ENCODE results near the gene C1R. TPM values are rescaled to one million over a fixed set of nuclear protein-coding genes. Genes with fewer than 3 reads are reported as not detected.
"Not testable (repeated sequence)": the region's sequence is repeated elsewhere in the genome, so short reads cannot be mapped to it uniquely, and the experiment has no call there.

The C1R gene
- total RNA-seq, 1 donor from 2014 or later, result 0.78 TPM

- Mint-ChIP-seq H3K4me3 (no peak overlapping the region), H3K27ac (no peak overlapping the region), H3K27me3 (peaks cover 39% of the 10 kb centered on the region), H3K9me3 (no peaks in the 10 kb centered on the region), H3K4me1 (no peaks in the 10 kb centered on the region), H3K36me3 (ENCODE audit: low read depth) (no peaks in the 10 kb centered on the region)
- POLR2A ChIA-PET, result no interaction called here
- DNase-seq (no peak), ATAC-seq (ENCODE audit: low read depth) (no peak)
- TF ChIP-seq CTCF (IDR thresholded peaks at IDR 0.05), result no peak
- CTCF ChIA-PET, result no interaction called here
- intact Hi-C loops (cut with micrococcal nuclease), result no loop called here
Observed at GRCh38 chr12:7061138-7061537, 31.1 kb downstream of the C1R start.

GRCh38 chr12:7060353-7060954 is 31.8 kb downstream of the C1R start, which contains the start of gene C1S:
C1S (plus strand) TSS chr12:7060718; CDS start chr12:7061913, 1,195 bp downstream.
- ChIA-PET POLR2A (no interaction called here), CTCF (no interaction called here)
- Mint-ChIP-seq H3K4me3 (no peak within 1 kb of the TSS), H3K9me3 (no peaks in the 10 kb centered on the region), H3K27ac (no peak within 1 kb of the TSS), H3K36me3 (ENCODE audit: low read depth) (no peaks in the 10 kb centered on the region), H3K27me3 (peaks cover 41% of the 10 kb centered on the region), H3K4me1 (no peaks in the 10 kb centered on the region)
- no peak for ATAC-seq (ENCODE audit: low read depth)
- DNase-seq, result no peak
- TF ChIP-seq CTCF (IDR thresholded peaks at IDR 0.05), result no peak
- intact Hi-C loops (cut with micrococcal nuclease), result no loop called here

- Mint-ChIP-seq H3K27me3 (peaks cover 47% of the 10 kb centered on the region), H3K36me3 (ENCODE audit: low read depth) (no peaks in the 10 kb centered on the region), H3K9me3 (no peaks in the 10 kb centered on the region), H3K4me1 (no peaks in the 10 kb centered on the region), H3K4me3 (no peak overlapping the region), H3K27ac (no peak overlapping the region)
- POLR2A ChIA-PET, result no interaction called here
- ATAC-seq (ENCODE audit: low read depth) (no peak), DNase-seq (no peak)
- TF ChIP-seq CTCF (IDR thresholded peaks at IDR 0.05), result no peak
- intact Hi-C loops (cut with micrococcal nuclease), result no loop called here
- CTCF ChIA-PET, result no interaction called here
Observed at GRCh38 chr12:7059780-7060179, 32.5 kb downstream of the C1R start.

- no peak for DNase-seq
- ChIA-PET CTCF (no interaction called here), POLR2A (no interaction called here)
- Mint-ChIP-seq H3K36me3 (ENCODE audit: low read depth) (no peaks in the 10 kb centered on the region), H3K27me3 (peaks cover 49% of the 10 kb centered on the region), H3K9me3 (no peaks in the 10 kb centered on the region), H3K27ac (no peak overlapping the region), H3K4me3 (no peak overlapping the region), H3K4me1 (no peaks in the 10 kb centered on the region)
- intact Hi-C loops (cut with micrococcal nuclease), result no loop called here
- no peak for ATAC-seq (ENCODE audit: low read depth)
- TF ChIP-seq CTCF (IDR thresholded peaks at IDR 0.05), result no peak
Observed at GRCh38 chr12:7058850-7059395, 33.3 kb downstream of the C1R start.

- CTCF ChIA-PET, result no interaction called here
Observed at GRCh38 chr12:7058163-7058845, 33.9 kb downstream of the C1R start.

GRCh38 chr12:7055736-7056135 is 36.5 kb downstream of the C1R start:
- CTCF ChIA-PET, result interaction anchor here (0.6 kb wide), 1 partner anchor 624 kb away, joined by 3 read pairs; no protein-coding TSS in a partner anchor
- H3K4me1 Mint-ChIP-seq; intact Hi-C loops (cut with micrococcal nuclease); DNase-seq; H3K4me3 Mint-ChIP-seq; H3K27ac Mint-ChIP-seq; H3K36me3 Mint-ChIP-seq (ENCODE audit: low read depth); POLR2A ChIA-PET; ATAC-seq (ENCODE audit: low read depth); H3K9me3 Mint-ChIP-seq: not testable (repeated sequence)
- peaks cover 46% of the 10 kb centered on the region for H3K27me3 Mint-ChIP-seq

More at GRCh38 chr12:7058163-7058845, 33.9 kb downstream of the C1R start:
- peaks cover 49% of the 10 kb centered on the region for H3K27me3 Mint-ChIP-seq
- no peaks in the 10 kb centered on the region for H3K4me1 Mint-ChIP-seq
- no peaks in the 10 kb centered on the region for H3K36me3 Mint-ChIP-seq (ENCODE audit: low read depth)
- H3K4me3 Mint-ChIP-seq, result no peak overlapping the region
- no peak for ATAC-seq (ENCODE audit: low read depth)
- no peak for DNase-seq
- POLR2A ChIA-PET, result interaction anchor here (0.5 kb wide), 1 partner anchor 908 kb away, joined by 5 read pairs; no protein-coding TSS in a partner anchor
- H3K9me3 Mint-ChIP-seq, result no peaks in the 10 kb centered on the region
- no peak overlapping the region for H3K27ac Mint-ChIP-seq
- no peak for TF ChIP-seq CTCF (IDR thresholded peaks at IDR 0.05)
- intact Hi-C loops (cut with micrococcal nuclease), result no loop called here

Measured in activated B cell treated with CpG ODN at 0.5 μM for 24 hours (primary cell).